Frontal cortex (tissue), 4 donors: ENCODE results near the gene NDUFC2. TPM values are rescaled to one million over a fixed set of nuclear protein-coding genes. Genes with fewer than 3 reads are reported as not detected.
"Not testable (repeated sequence)": the region's sequence is repeated elsewhere in the genome, so short reads cannot be mapped to it uniquely, and the experiment has no call there.

Experiments used
- DNase-seq, 2 donors: peaks; one replicate each; pipeline ENCODE4 v3.0.0; 2012; ENCODE audit warnings: low spot score in 2 of 2
- FAIRE-seq: peaks from 2 replicates; lab custom pipeline; 2012; peaks lifted over from hg19 to GRCh38; lab: Jason Lieb, UNC
- total RNA-seq: library from RNA; depleted of rRNA; stranded (reverse); fragments of >200 nt; gene quantifications from one replicate; pipeline ENCODE4 v1.2.3, GENCODE V29; 2014
- donor health status: control.
- donor health status: control.
- donor health status: control.

Gene NDUFC2
- total RNA-seq, result 88.9 TPM

GRCh38 chr11:78079232-78080083, at the start of gene NDUFC2:
Gene NDUFC2 (minus strand): TSS chr11:78079862. CDS start chr11:78079744, 118 bp downstream.
- no peak for FAIRE-seq
- peak; percentile 60 to 77 for DNase-seq

GRCh38 chr11:78127403-78127802, 47.7 kb upstream of the NDUFC2 start:
- DNase-seq (no peak), FAIRE-seq (no peak)

- FAIRE-seq, result no peak
- DNase-seq, result no peak
Observed at GRCh38 chr11:78112582-78113275, 33.1 kb upstream of the NDUFC2 start.

GRCh38 chr11:78111298-78111697, 31.6 kb upstream of the NDUFC2 start:
- DNase-seq (no peak), FAIRE-seq (no peak)

- FAIRE-seq (no peak), DNase-seq (no peak)
Observed at GRCh38 chr11:78110830-78111229, 31.2 kb upstream of the NDUFC2 start.

GRCh38 chr11:78110351-78110750, 30.7 kb upstream of the NDUFC2 start:
- no peak for DNase-seq
- no peak for FAIRE-seq

- FAIRE-seq (no peak), DNase-seq (no peak)
Observed at GRCh38 chr11:78109081-78110015, 29.7 kb upstream of the NDUFC2 start.

GRCh38 chr11:78100676-78101472, 21.2 kb upstream of the NDUFC2 start:
- no peak for FAIRE-seq
- no peak for DNase-seq

GRCh38 chr11:78100261-78100660, 20.6 kb upstream of the NDUFC2 start:
- DNase-seq, result no peak
- FAIRE-seq, result no peak

- DNase-seq (no peak), FAIRE-seq (no peak)
Observed at GRCh38 chr11:78099666-78100065, 20.0 kb upstream of the NDUFC2 start.

GRCh38 chr11:78097666-78098385, 18.2 kb upstream of the NDUFC2 start:
- FAIRE-seq, result no peak
- DNase-seq, result no peak

- DNase-seq (no peak), FAIRE-seq (no peak)
Observed at GRCh38 chr11:78094250-78094649, 14.6 kb upstream of the NDUFC2 start.

- DNase-seq, result not testable (repeated sequence)
Observed at GRCh38 chr11:78086521-78087074, 6.9 kb upstream of the NDUFC2 start.

GRCh38 chr11:78085972-78086371, 6.3 kb upstream of the NDUFC2 start:
- FAIRE-seq (no peak), DNase-seq (no peak)

More at GRCh38 chr11:78086521-78087074, 6.9 kb upstream of the NDUFC2 start:
- FAIRE-seq, result not testable (repeated sequence)

- not testable (repeated sequence) for FAIRE-seq, DNase-seq
Observed at GRCh38 chr11:78084506-78084905, 4.8 kb upstream of the NDUFC2 start.

GRCh38 chr11:78083021-78083420, 3.4 kb upstream of the NDUFC2 start:
- no peak for DNase-seq
- FAIRE-seq, result no peak

- DNase-seq (no peak), FAIRE-seq (no peak)
Observed at GRCh38 chr11:78082146-78082545, 2.5 kb upstream of the NDUFC2 start.

- FAIRE-seq (no peak), DNase-seq (no peak)
Observed at GRCh38 chr11:78081583-78081982, 1.9 kb upstream of the NDUFC2 start.
